ENCODE results near the gene TXK.

Gene TXK

GRCh38 chr4:48068182-48068581, 65.9 kb downstream of the TXK start:
- H3K9ac ChIP-seq (ENCODE audit: low read depth in 1 of 2, low read length in 2 of 2), result no peak overlapping the region
- H3K4me3 ChIP-seq (ENCODE audit: low read length in 2 of 2), result no peak overlapping the region
- H3K9me3 ChIP-seq (ENCODE audit: control insufficient read depth in 2 of 2, low read length in 2 of 2), result no peaks in the 10 kb centered on the region
- no peaks in the 10 kb centered on the region for H3K36me3 ChIP-seq (ENCODE audit: control insufficient read depth in 2 of 2, insufficient read depth in 2 of 2, low read length in 2 of 2)
- H3K27me3 ChIP-seq (ENCODE audit: control insufficient read depth in 2 of 2, insufficient read depth in 2 of 2, low read length in 2 of 2), result no peaks in the 10 kb centered on the region
- no peaks in the 10 kb centered on the region for H3K4me1 ChIP-seq (ENCODE audit: control insufficient read depth in 2 of 2, insufficient read depth in 2 of 2, low read length in 2 of 2)
- H3K27ac ChIP-seq (ENCODE audit: low read depth in 2 of 2, low read length in 2 of 2), result no peak overlapping the region

- Histone ChIP-seq H3K36me3 (ENCODE audit: control insufficient read depth in 2 of 2, insufficient read depth in 2 of 2, low read length in 2 of 2) (no peaks in the 10 kb centered on the region), H3K27ac (ENCODE audit: low read depth in 2 of 2, low read length in 2 of 2) (no peak overlapping the region), H3K4me1 (ENCODE audit: control insufficient read depth in 2 of 2, insufficient read depth in 2 of 2, low read length in 2 of 2) (no peaks in the 10 kb centered on the region), H3K9ac (ENCODE audit: low read depth in 1 of 2, low read length in 2 of 2) (no peak overlapping the region), H3K4me3 (ENCODE audit: low read length in 2 of 2) (no peak overlapping the region), H3K27me3 (ENCODE audit: control insufficient read depth in 2 of 2, insufficient read depth in 2 of 2, low read length in 2 of 2) (no peaks in the 10 kb centered on the region), H3K9me3 (ENCODE audit: control insufficient read depth in 2 of 2, low read length in 2 of 2) (no peaks in the 10 kb centered on the region)
Observed at GRCh38 chr4:48067536-48067935, 66.5 kb downstream of the TXK start.

- no peaks in the 10 kb centered on the region for H3K4me1 ChIP-seq (ENCODE audit: control insufficient read depth in 2 of 2, insufficient read depth in 2 of 2, low read length in 2 of 2)
- no peak overlapping the region for H3K27ac ChIP-seq (ENCODE audit: low read depth in 2 of 2, low read length in 2 of 2)
- H3K27me3 ChIP-seq (ENCODE audit: control insufficient read depth in 2 of 2, insufficient read depth in 2 of 2, low read length in 2 of 2), result no peaks in the 10 kb centered on the region
- H3K9ac ChIP-seq (ENCODE audit: low read depth in 1 of 2, low read length in 2 of 2), result no peak overlapping the region
- no peaks in the 10 kb centered on the region for H3K36me3 ChIP-seq (ENCODE audit: control insufficient read depth in 2 of 2, insufficient read depth in 2 of 2, low read length in 2 of 2)
- H3K9me3 ChIP-seq (ENCODE audit: control insufficient read depth in 2 of 2, low read length in 2 of 2), result no peaks in the 10 kb centered on the region
- H3K4me3 ChIP-seq (ENCODE audit: low read length in 2 of 2), result no peak overlapping the region
Observed at GRCh38 chr4:48065587-48066052, 68.4 kb downstream of the TXK start.

GRCh38 chr4:48064349-48064748, 69.7 kb downstream of the TXK start:
- Histone ChIP-seq H3K9me3 (ENCODE audit: control insufficient read depth in 2 of 2, low read length in 2 of 2) (no peaks in the 10 kb centered on the region), H3K36me3 (ENCODE audit: control insufficient read depth in 2 of 2, insufficient read depth in 2 of 2, low read length in 2 of 2) (no peaks in the 10 kb centered on the region), H3K9ac (ENCODE audit: low read depth in 1 of 2, low read length in 2 of 2) (no peak overlapping the region), H3K4me1 (ENCODE audit: control insufficient read depth in 2 of 2, insufficient read depth in 2 of 2, low read length in 2 of 2) (no peaks in the 10 kb centered on the region), H3K27ac (ENCODE audit: low read depth in 2 of 2, low read length in 2 of 2) (no peak overlapping the region), H3K27me3 (ENCODE audit: control insufficient read depth in 2 of 2, insufficient read depth in 2 of 2, low read length in 2 of 2) (no peaks in the 10 kb centered on the region), H3K4me3 (ENCODE audit: low read length in 2 of 2) (no peak overlapping the region)

GRCh38 chr4:48058617-48059530, 75.2 kb downstream of the TXK start:
- Histone ChIP-seq H3K9ac (ENCODE audit: low read depth in 1 of 2, low read length in 2 of 2) (no peak overlapping the region), H3K4me3 (ENCODE audit: low read length in 2 of 2) (no peak overlapping the region), H3K27me3 (ENCODE audit: control insufficient read depth in 2 of 2, insufficient read depth in 2 of 2, low read length in 2 of 2) (no peaks in the 10 kb centered on the region)

GRCh38 chr4:48051078-48051477, 83.0 kb downstream of the TXK start:
- Histone ChIP-seq H3K9me3 (ENCODE audit: control insufficient read depth in 2 of 2, low read length in 2 of 2) (no peaks in the 10 kb centered on the region), H3K4me3 (ENCODE audit: low read length in 2 of 2) (no peak overlapping the region), H3K27ac (ENCODE audit: low read depth in 2 of 2, low read length in 2 of 2) (no peak overlapping the region), H3K36me3 (ENCODE audit: control insufficient read depth in 2 of 2, insufficient read depth in 2 of 2, low read length in 2 of 2) (no peaks in the 10 kb centered on the region), H3K4me1 (ENCODE audit: control insufficient read depth in 2 of 2, insufficient read depth in 2 of 2, low read length in 2 of 2) (peaks cover 7 to 14% of the 10 kb centered on the region in 2 donors), H3K27me3 (ENCODE audit: control insufficient read depth in 2 of 2, insufficient read depth in 2 of 2, low read length in 2 of 2) (no peaks in the 10 kb centered on the region), H3K9ac (ENCODE audit: low read depth in 1 of 2, low read length in 2 of 2) (no peak overlapping the region)

More at GRCh38 chr4:48058617-48059530, 75.2 kb downstream of the TXK start:
- no peaks in the 10 kb centered on the region for H3K36me3 ChIP-seq (ENCODE audit: control insufficient read depth in 2 of 2, insufficient read depth in 2 of 2, low read length in 2 of 2)
- no peaks in the 10 kb centered on the region for H3K4me1 ChIP-seq (ENCODE audit: control insufficient read depth in 2 of 2, insufficient read depth in 2 of 2, low read length in 2 of 2)
- no peak overlapping the region for H3K27ac ChIP-seq (ENCODE audit: low read depth in 2 of 2, low read length in 2 of 2)
- H3K9me3 ChIP-seq (ENCODE audit: control insufficient read depth in 2 of 2, low read length in 2 of 2), result no peaks in the 10 kb centered on the region

GRCh38 chr4:48049483-48049882, 84.6 kb downstream of the TXK start:
- H3K9ac ChIP-seq (ENCODE audit: low read depth in 1 of 2, low read length in 2 of 2), result no peak overlapping the region
- H3K4me3 ChIP-seq (ENCODE audit: low read length in 2 of 2), result no peak overlapping the region
- H3K27ac ChIP-seq (ENCODE audit: low read depth in 2 of 2, low read length in 2 of 2), result no peak overlapping the region
- peaks cover 7 to 14% of the 10 kb centered on the region in 2 donors for H3K4me1 ChIP-seq (ENCODE audit: control insufficient read depth in 2 of 2, insufficient read depth in 2 of 2, low read length in 2 of 2)
- no peaks in the 10 kb centered on the region for H3K36me3 ChIP-seq (ENCODE audit: control insufficient read depth in 2 of 2, insufficient read depth in 2 of 2, low read length in 2 of 2)
- H3K27me3 ChIP-seq (ENCODE audit: control insufficient read depth in 2 of 2, insufficient read depth in 2 of 2, low read length in 2 of 2), result no peaks in the 10 kb centered on the region
- H3K9me3 ChIP-seq (ENCODE audit: control insufficient read depth in 2 of 2, low read length in 2 of 2), result no peaks in the 10 kb centered on the region

- H3K4me3 ChIP-seq (ENCODE audit: low read length in 2 of 2), result peak overlapping the region in 1 of 2 donors; percentile 26
- no peaks in the 10 kb centered on the region for H3K9me3 ChIP-seq (ENCODE audit: control insufficient read depth in 2 of 2, low read length in 2 of 2)
- H3K27me3 ChIP-seq (ENCODE audit: control insufficient read depth in 2 of 2, insufficient read depth in 2 of 2, low read length in 2 of 2), result no peaks in the 10 kb centered on the region
- H3K4me1 ChIP-seq (ENCODE audit: control insufficient read depth in 2 of 2, insufficient read depth in 2 of 2, low read length in 2 of 2), result peaks cover 7 to 14% of the 10 kb centered on the region in 2 donors
- no peak overlapping the region for H3K27ac ChIP-seq (ENCODE audit: low read depth in 2 of 2, low read length in 2 of 2)
- no peak overlapping the region for H3K9ac ChIP-seq (ENCODE audit: low read depth in 1 of 2, low read length in 2 of 2)
- no peaks in the 10 kb centered on the region for H3K36me3 ChIP-seq (ENCODE audit: control insufficient read depth in 2 of 2, insufficient read depth in 2 of 2, low read length in 2 of 2)
Observed at GRCh38 chr4:48047896-48048295, 86.2 kb downstream of the TXK start.

- Histone ChIP-seq H3K4me3 (ENCODE audit: low read length in 2 of 2) (peak overlapping the region in 1 of 2 donors; percentile 26), H3K27ac (ENCODE audit: low read depth in 2 of 2, low read length in 2 of 2) (no peak overlapping the region), H3K9me3 (ENCODE audit: control insufficient read depth in 2 of 2, low read length in 2 of 2) (no peaks in the 10 kb centered on the region), H3K4me1 (ENCODE audit: control insufficient read depth in 2 of 2, insufficient read depth in 2 of 2, low read length in 2 of 2) (peaks cover 10 to 14% of the 10 kb centered on the region in 2 donors), H3K27me3 (ENCODE audit: control insufficient read depth in 2 of 2, insufficient read depth in 2 of 2, low read length in 2 of 2) (no peaks in the 10 kb centered on the region), H3K36me3 (ENCODE audit: control insufficient read depth in 2 of 2, insufficient read depth in 2 of 2, low read length in 2 of 2) (no peaks in the 10 kb centered on the region), H3K9ac (ENCODE audit: low read depth in 1 of 2, low read length in 2 of 2) (no peak overlapping the region)
Observed at GRCh38 chr4:48047421-48047844, 86.6 kb downstream of the TXK start.

- H3K9ac ChIP-seq (ENCODE audit: low read depth in 1 of 2, low read length in 2 of 2), result no peak overlapping the region
- no peaks in the 10 kb centered on the region for H3K27me3 ChIP-seq (ENCODE audit: control insufficient read depth in 2 of 2, insufficient read depth in 2 of 2, low read length in 2 of 2)
- H3K36me3 ChIP-seq (ENCODE audit: control insufficient read depth in 2 of 2, insufficient read depth in 2 of 2, low read length in 2 of 2), result no peaks in the 10 kb centered on the region
- H3K4me3 ChIP-seq (ENCODE audit: low read length in 2 of 2), result no peak overlapping the region
- H3K4me1 ChIP-seq (ENCODE audit: control insufficient read depth in 2 of 2, insufficient read depth in 2 of 2, low read length in 2 of 2), result peaks cover 11 to 14% of the 10 kb centered on the region in 2 donors
- no peaks in the 10 kb centered on the region for H3K9me3 ChIP-seq (ENCODE audit: control insufficient read depth in 2 of 2, low read length in 2 of 2)
- no peak overlapping the region for H3K27ac ChIP-seq (ENCODE audit: low read depth in 2 of 2, low read length in 2 of 2)
Observed at GRCh38 chr4:48046059-48046458, 88.0 kb downstream of the TXK start.
